NCI-H1417 (cell line): ENCODE data around the gene CORIN.
A peak's percentile ranks its signal among the peaks of the same experiment; 100 is the strongest.

Experiments
- DNase-seq, 3 experiments: peaks; one replicate each; lab custom pipeline; 2025; lab: John Stamatoyannopoulos, UW

Gene CORIN

GRCh38 chr4:47690611-47691010, 147.3 kb downstream of the CORIN start:
- DNase-seq, result no peak

- DNase-seq, result peak; percentile 11 to 56 (median 29)
Observed at GRCh38 chr4:47686294-47686872, 151.5 kb downstream of the CORIN start.

- DNase-seq, result no peak
Observed at GRCh38 chr4:47675806-47676205, 162.1 kb downstream of the CORIN start.

- no peak for DNase-seq
Observed at GRCh38 chr4:47674144-47674543, 163.7 kb downstream of the CORIN start.

- no peak for DNase-seq
Observed at GRCh38 chr4:47672696-47673095, 165.2 kb downstream of the CORIN start.

- DNase-seq, result peak in 2 of 3 experiments; percentile 18 to 63
Observed at GRCh38 chr4:47669946-47670345, 167.9 kb downstream of the CORIN start.

GRCh38 chr4:47668810-47669408, 169.0 kb downstream of the CORIN start:
- peak; percentile 33 to 69 (median 58) for DNase-seq

- DNase-seq, result no peak
Observed at GRCh38 chr4:47668256-47668655, 169.6 kb downstream of the CORIN start.

- no peak for DNase-seq
Observed at GRCh38 chr4:47667552-47667951, 170.3 kb downstream of the CORIN start.

GRCh38 chr4:47664051-47664826, 173.6 kb downstream of the CORIN start:
- no peak for DNase-seq

GRCh38 chr4:47662975-47663374, 174.9 kb downstream of the CORIN start:
- peak in 1 of 3 experiments; percentile 9 for DNase-seq

GRCh38 chr4:47661741-47662140, 176.1 kb downstream of the CORIN start:
- DNase-seq, result no peak

GRCh38 chr4:47659342-47659741, 178.5 kb downstream of the CORIN start:
- no peak for DNase-seq

GRCh38 chr4:47654972-47655693, 182.7 kb downstream of the CORIN start:
- no peak for DNase-seq

- no peak for DNase-seq
Observed at GRCh38 chr4:47652092-47652491, 185.8 kb downstream of the CORIN start.

- peak in 1 of 3 experiments; percentile 10 for DNase-seq
Observed at GRCh38 chr4:47651231-47651630, 186.6 kb downstream of the CORIN start.

- DNase-seq, result no peak
Observed at GRCh38 chr4:47650584-47651130, 187.2 kb downstream of the CORIN start.

GRCh38 chr4:47647544-47647943, 190.3 kb downstream of the CORIN start:
- DNase-seq, result no peak

- no peak for DNase-seq
Observed at GRCh38 chr4:47647029-47647428, 190.8 kb downstream of the CORIN start.

GRCh38 chr4:47646372-47646771, 191.5 kb downstream of the CORIN start:
- DNase-seq, result no peak

GRCh38 chr4:47643845-47644244, 194.0 kb downstream of the CORIN start:
- no peak for DNase-seq
